Prostate gland (tissue), 2 donors: ENCODE data around the gene FAHD2A. TPM values are rescaled to one million over a fixed set of nuclear protein-coding genes. Genes with fewer than 3 reads are reported as not detected.

ENCODE experiments used
- DNase-seq: peaks from one replicate; pipeline ENCODE4 v3.0.0-alpha.2; 2019; ENCODE audit warnings: low spot score
- H3K27ac ChIP-seq, 2 donors: fragments of 200-600 bp; sonication (generic); 2 replicates each; pipeline ENCODE4 v1.5.1; 2017 to 2019
- H3K27me3 ChIP-seq: fragments of 200-600 bp; sonication (generic); replicated peaks from 2 replicates; pipeline ENCODE4 v1.5.1; 2019; ENCODE audit not compliant: insufficient read depth
- H3K36me3 ChIP-seq, 2 donors: fragments of 200-600 bp; sonication (generic); 1 replicate in 1 of 2; 2 replicates in 1 of 2; pipeline versions ENCODE4 v1.5.1 to v1.8.1; 2017 to 2019
- H3K4me1 ChIP-seq: fragments of 200-600 bp; sonication (generic); replicated peaks from 2 replicates; pipeline ENCODE4 v1.5.1; 2019
- H3K4me3 ChIP-seq, 2 donors: fragments of 200-600 bp; sonication (generic); 2 replicates each; pipeline ENCODE4 v1.5.1; 2017 to 2019
- H3K9me3 ChIP-seq: fragments of 200-600 bp; sonication (generic); 2 replicates; pipeline ENCODE4 v1.5.1; 2017
- CTCF ChIP-seq, 4 experiments: fragments of 200-600 bp in 2 of 4; fragments of 450-650 bp in 2 of 4; sonication (generic) in 2 of 4; IDR thresholded peaks; 1 replicate in 3 of 4; 2 replicates in 1 of 4; pipeline ENCODE4 v1.5.1; 2016 to 2019; ENCODE audit warnings: antibody characterized with exemption in 4 of 4, mild to moderate bottlenecking in 2 of 4, moderate library complexity in 2 of 4
- POLR2A ChIP-seq: fragments of 450-650 bp; IDR thresholded peaks from one replicate; pipeline ENCODE4 v1.6.1; 2016; ENCODE audit warnings: antibody characterized with exemption, mild to moderate bottlenecking
- POLR2AphosphoS5 ChIP-seq: sonication (generic); formaldehyde crosslinking; IDR thresholded peaks from one replicate; pipeline ENCODE4 v1.6.1; 2017; ENCODE audit warnings: antibody characterized with exemption
- WGBS: methylation state at CpG from one replicate; pipeline ENCODE4 v1.1.5; 2018; 5-methylcytosine and 5-hydroxymethylcytosine counted together
- intact Hi-C: fragments of 100-400 bp; cut with DNase I; formaldehyde crosslinking; loops from one replicate; pipeline ENCODE4 v1.14.2; 2022
- total RNA-seq, 2 donors: library from RNA; depleted of rRNA; stranded (reverse); fragments of >200 nt; gene quantifications; one replicate each; pipeline ENCODE4 v1.1.0, GENCODE V29; 2016

FAHD2A gene
- total RNA-seq, 2 donors from 2014 or later, result 15.3 to 27.9 TPM

DNA sequence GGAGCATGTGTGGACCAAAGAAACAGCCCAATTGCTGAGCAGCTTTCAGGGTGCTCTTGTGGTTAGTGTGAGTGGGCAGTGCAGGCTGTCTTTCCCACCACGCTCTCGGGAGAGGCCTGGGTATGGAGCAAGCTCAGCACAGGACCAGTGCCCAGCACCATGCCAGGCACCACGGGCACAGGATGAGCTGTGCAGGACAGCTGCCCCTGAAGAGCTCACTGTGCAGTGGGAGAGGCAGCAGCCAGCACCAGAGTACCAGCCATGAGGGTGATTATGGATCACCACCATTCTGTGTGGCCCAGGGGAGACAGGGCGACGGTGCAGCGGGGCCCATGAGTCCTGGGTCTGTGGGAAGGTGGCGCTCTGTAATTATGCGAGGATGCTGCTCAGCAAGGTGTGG lies 29.7 kb upstream of the FAHD2A start:
- Histone ChIP-seq H3K27me3 (no peaks in the 10 kb centered on the region), H3K36me3 (no peaks in the 10 kb centered on the region), H3K4me1 (no peaks in the 10 kb centered on the region), H3K27ac (no peak overlapping the region), H3K9me3 (no peaks in the 10 kb centered on the region), H3K4me3 (no peak overlapping the region)
- TF ChIP-seq POLR2AphosphoS5 (no peak), CTCF (IDR thresholded peaks at IDR 0.05) (no peak), POLR2A (no peak)
- intact Hi-C loops, result no loop called here
- no peak for DNase-seq
- 87% methylated on average over 8 of the region's 8 CpGs for WGBS

DNA sequence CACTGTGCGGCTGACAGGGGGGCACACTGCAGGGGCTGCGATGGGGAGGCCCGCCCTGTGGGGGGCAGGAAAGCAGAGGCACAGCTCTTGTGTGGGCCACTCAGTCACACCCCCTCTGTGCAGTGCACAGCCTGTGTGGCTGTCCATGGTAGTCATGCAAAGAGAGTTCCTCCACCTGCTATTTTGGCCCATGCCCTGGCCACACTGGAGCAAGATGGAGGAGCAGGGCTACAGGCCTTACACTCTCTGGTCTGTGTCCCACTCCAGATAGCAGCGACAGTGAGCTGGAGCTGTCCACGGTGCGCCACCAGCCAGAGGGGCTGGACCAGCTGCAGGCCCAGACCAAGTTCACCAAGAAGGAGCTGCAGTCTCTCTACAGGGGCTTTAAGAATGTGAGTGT lies 28.5 kb upstream of the FAHD2A start:
- WGBS, result 88% methylated on average over 6 of the region's 6 CpGs
- H3K4me3 ChIP-seq, result no peak overlapping the region
- no peaks in the 10 kb centered on the region for H3K27me3 ChIP-seq
- intact Hi-C loops, result no loop called here
- H3K9me3 ChIP-seq, result no peaks in the 10 kb centered on the region
- no peaks in the 10 kb centered on the region for H3K4me1 ChIP-seq
- no peak for TF ChIP-seq POLR2A
- no peak for TF ChIP-seq CTCF (IDR thresholded peaks at IDR 0.05)
- no peak for TF ChIP-seq POLR2AphosphoS5
- no peak overlapping the region for H3K27ac ChIP-seq
- DNase-seq, result no peak
- no peaks in the 10 kb centered on the region for H3K36me3 ChIP-seq

DNA sequence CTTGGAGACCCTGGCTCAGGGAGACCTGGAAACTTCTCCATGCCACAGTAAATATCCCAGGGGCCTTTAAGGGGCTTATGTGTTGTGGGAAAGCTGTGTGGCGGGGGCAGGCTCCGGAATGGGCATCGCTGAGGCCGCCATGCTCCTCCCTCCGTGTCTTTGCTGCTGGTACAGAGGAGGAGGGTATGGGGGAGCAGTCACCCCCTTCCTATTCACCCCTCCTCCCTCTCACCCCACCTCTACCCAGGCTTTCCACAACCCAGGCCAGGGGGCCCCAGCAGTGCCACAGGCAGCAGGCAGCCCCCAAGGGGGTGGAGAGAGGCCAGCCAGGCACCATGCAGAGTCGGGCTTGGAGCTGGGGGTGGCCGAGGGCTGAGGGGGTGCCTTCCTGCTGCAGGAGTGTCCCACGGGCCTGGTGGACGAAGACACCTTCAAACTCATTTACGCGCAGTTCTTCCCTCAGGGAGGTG lies 28.0 kb upstream of the FAHD2A start:
- DNase-seq, result no peak
- Histone ChIP-seq H3K4me1 (no peaks in the 10 kb centered on the region), H3K9me3 (no peaks in the 10 kb centered on the region), H3K27me3 (no peaks in the 10 kb centered on the region), H3K4me3 (no peak overlapping the region), H3K36me3 (no peaks in the 10 kb centered on the region), H3K27ac (no peak overlapping the region)
- intact Hi-C loops, result no loop called here
- TF ChIP-seq CTCF (IDR thresholded peaks at IDR 0.05) (no peak), POLR2AphosphoS5 (no peak), POLR2A (no peak)
- 90% methylated on average over 11 of the region's 11 CpGs for WGBS

DNA sequence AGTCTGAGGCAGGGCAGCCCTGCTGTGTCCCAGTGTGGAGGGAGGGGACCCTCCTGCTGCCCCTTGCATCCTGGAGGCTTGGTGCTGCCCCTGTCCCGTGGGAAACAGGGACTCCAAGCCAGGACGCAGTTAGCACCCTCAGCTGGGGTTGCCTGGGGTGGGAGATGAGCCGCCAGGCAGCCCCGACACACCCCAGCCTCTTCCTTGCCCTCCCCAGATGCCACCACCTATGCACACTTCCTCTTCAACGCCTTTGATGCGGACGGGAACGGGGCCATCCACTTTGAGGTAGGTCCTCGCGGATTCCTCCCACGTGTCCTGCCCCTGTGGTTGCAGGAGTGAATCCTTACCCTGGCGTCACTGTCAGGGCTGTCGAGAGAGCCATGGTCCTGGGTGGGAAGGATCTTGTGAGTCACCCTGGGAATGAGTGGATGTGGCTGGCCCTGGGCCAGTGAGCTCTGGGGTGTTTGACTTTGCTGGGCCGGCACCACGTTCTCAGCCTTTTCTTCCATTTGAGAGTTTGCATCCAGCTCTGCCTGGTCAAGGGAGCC lies 27.5 kb upstream of the FAHD2A start:
- 73% methylated on average over 15 of the region's 15 CpGs for WGBS
- H3K27me3 ChIP-seq, result no peaks in the 10 kb centered on the region
- no peaks in the 10 kb centered on the region for H3K4me1 ChIP-seq
- no peak overlapping the region for H3K27ac ChIP-seq
- intact Hi-C loops, result no loop called here
- no peak for DNase-seq
- no peaks in the 10 kb centered on the region for H3K9me3 ChIP-seq
- no peak overlapping the region for H3K4me3 ChIP-seq
- no peaks in the 10 kb centered on the region for H3K36me3 ChIP-seq
- TF ChIP-seq POLR2AphosphoS5 (no peak), POLR2A (no peak), CTCF (IDR thresholded peaks at IDR 0.05) (no peak)

DNA sequence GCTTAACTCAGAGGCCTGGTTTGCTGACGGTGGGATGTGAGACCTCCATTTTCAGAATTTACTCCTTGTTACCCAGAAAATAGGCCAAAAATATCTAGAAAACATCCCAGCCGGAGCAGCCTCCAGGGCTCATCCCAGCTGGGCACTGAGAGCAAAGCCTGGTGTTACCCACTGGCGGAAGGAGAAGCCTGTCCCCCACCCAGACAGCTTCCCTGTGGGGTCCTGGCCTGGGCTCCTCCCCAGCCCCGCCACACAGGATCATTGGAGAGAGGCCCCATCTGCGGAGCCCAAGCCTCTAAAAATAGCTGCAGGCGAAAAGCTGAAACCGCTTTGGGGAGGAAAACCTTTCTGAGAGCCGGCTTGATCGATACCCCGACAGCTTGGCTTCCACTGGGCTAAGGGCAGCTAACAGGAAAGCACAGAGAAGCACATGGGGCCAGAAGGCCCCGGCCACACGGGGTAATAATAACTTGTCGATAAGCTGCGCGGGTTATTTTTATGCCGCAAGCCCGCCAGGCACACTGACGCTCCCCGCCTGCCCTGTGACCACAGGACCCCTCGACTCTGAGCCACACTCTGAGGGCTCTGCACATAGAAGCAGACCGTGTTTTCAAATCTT lies 26.9 kb upstream of the FAHD2A start:
- no peaks in the 10 kb centered on the region for H3K9me3 ChIP-seq
- H3K27me3 ChIP-seq, result no peaks in the 10 kb centered on the region
- 93% methylated on average over 19 of the region's 21 CpGs for WGBS
- no peak for TF ChIP-seq POLR2AphosphoS5
- TF ChIP-seq POLR2A, result no peak
- TF ChIP-seq CTCF (IDR thresholded peaks at IDR 0.05), result no peak
- intact Hi-C loops, result no loop called here
- no peaks in the 10 kb centered on the region for H3K36me3 ChIP-seq
- no peak overlapping the region for H3K4me3 ChIP-seq
- H3K27ac ChIP-seq, result no peak overlapping the region
- no peaks in the 10 kb centered on the region for H3K4me1 ChIP-seq
- DNase-seq, result no peak
